UCSD-AML1 (cell line): ENCODE data around the gene PTCD1.
"Not testable (repeated sequence)": the region's sequence is repeated elsewhere in the genome, so short reads cannot be mapped to it uniquely, and the experiment has no call there.

ENCODE experiments used
- DNase-seq: peaks from one replicate; lab custom pipeline; 2025; ENCODE audit not compliant: unreplicated experiment; lab: John Stamatoyannopoulos, UW

The PTCD1 gene

DNA sequence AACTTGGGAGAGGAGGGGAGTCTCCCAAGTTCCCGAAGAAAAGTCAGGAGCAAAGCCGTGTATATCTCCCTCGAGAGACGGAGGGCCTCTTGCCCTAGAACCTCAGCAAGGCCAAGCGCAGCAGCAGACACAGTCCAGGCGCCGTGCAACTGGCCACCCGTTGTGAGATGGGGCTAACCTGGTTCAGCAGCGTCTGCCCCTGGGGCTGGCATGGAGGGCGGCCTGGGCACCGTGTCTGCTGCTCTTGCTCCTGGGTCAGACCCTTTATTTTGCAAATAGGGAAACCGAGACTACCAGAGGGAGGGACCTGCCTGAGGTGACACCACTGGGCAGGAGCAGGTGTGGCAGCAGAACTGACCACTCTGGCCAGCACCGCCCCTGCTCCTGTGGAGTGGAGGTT lies 13.9 kb upstream of the PTCD1 start:
- DNase-seq: no peak

DNA sequence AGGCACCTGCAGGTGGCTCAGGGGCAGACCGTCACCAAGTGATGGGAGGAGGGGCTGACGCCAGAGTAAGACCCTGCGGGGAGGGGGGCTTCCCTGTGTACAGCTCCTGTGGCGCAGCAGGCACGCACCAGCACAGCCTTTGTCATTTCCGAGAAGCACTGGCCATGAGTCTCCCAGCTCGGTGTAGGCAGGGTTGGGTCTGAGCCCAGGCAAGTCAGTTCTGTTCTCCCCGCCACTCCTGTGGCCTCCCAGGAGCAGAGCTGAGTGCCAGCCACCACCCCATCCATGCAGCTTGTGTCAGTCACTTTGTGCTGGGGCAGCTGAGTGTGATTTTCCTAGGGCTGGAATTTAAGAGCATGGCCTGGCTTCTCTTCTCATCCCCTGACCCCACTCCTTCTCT lies 13.3 kb upstream of the PTCD1 start:
- DNase-seq: no peak

DNA sequence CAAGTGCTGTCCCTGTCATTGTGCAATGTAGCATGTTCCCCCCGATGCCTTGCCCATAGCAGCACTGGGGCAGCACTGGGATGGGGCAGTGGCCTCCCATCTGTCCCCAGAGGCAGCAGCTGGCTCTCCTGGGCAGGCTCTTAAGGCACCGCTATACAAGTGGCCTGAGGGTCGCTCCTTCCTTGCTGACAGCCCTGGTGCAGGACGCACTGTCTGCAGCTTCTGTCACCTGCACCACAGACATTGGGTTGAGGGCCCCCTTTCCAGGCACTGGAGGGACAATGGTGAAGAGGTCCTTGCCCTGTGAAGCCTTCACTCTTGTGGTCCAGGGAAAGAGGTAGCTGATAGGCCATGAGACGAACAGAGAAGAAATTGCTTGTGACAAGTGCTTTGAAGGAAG lies 10.7 kb upstream of the PTCD1 start:
- no peak for DNase-seq

DNA sequence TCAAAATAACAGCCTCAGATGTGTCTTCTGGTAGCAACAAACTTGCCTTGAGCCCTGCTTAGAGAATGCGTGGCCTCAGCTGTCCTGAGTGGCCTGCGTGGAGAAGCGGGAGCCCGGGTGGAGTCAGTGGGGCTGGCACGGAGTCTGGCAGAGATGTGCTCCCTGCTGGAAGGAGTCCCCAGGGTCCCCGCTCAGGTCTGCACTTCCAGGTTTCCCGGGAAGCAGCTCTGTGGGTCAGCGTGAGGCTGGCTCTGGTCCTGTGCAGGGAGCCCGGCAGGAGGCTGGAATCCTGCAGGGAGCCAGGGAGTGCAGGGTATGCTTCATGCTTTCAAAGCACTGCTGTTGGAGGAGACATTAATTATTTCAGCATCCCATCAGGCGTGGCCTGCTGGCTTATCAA lies 10.3 kb upstream of the PTCD1 start:
- no peak for DNase-seq

DNA sequence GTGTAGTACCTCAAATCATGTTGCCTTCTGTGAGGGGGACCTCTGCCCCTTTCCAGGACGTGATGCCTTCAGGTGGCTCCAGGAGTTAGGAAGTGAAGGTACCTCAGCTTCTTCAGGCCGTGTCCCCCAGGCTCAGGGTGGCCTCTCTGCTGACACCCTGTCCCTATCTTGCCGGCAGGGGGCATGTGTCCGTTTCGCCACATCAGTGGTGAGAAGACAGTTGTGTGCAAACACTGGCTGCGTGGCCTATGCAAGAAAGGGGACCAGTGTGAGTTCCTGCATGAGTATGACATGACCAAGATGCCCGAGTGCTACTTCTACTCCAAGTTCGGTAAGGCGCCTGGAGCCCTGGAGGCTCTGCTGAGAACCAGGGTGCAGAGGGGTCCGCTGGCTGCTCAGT lies 9.3 kb upstream of the PTCD1 start:
- DNase-seq: no peak

DNA sequence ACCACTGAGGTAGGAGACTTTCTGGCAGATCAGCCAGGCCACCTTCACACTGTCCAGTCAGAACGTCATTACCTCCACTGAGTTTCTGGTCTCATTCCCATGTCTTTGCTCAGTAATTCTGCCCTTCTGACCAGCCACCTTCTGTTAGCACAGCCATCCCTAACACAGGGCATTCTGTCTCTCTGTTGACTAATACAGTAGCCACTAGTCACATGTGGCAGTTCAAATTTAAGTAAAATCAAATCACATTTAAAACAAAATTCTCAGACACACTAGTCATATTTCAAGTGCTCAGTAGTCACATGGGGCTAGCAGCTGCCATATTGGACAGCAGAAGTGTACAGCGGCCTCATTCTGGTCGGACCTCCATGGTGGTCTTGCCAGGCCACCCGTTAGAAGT lies 7.5 kb upstream of the PTCD1 start:
- DNase-seq: no peak

DNA sequence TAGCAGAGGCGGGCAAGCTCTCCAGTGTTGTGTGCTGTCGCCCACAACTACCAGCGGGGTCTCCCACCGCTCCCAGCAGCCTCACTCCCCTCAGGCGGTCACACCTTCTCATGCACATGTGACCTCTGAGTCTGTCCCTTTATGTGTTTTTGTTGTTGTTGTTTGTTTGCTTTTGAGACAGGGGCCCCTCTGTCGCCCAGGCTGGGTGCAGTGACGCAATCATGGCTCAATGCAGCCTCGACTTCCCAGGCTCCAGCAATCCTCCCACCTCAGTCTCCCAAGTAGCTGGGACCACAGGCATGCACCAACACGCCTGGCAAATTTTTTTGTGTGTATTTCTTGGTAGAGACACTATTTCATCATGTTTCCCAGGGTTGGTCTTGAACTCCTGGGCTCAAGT lies 1.6 kb upstream of the PTCD1 start:
- DNase-seq: no peak

DNA sequence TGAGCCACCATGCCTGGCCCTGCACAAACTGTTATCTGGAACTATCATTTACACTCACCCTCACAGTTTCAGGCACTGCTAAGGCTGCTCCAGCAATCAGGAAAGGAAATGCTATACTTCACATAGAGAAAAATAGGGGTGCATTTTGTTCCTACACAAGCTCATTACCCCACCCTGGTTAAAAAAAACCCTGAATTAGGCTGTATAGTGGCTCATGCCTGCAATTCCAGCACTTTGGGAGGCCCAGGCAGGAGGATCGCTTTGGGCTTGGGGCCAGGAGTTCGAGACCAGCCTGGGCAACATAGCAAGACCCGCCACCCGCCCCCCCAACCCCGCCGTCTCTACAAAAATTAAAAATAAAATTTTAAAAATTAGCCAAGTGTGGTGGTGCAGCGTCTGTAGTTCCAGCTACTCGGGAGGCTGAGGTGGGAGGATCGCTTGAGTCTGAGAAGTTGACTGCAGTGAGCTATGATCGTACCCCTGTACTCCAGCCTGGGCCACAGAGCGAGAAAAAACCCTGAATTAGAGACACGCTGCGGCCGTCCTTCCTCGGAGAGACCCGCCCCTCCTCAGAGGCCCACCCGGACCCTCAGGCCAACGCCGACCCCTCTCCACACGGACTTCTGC lies 539 bp downstream of the PTCD1 start:
- DNase-seq: no peak

DNA sequence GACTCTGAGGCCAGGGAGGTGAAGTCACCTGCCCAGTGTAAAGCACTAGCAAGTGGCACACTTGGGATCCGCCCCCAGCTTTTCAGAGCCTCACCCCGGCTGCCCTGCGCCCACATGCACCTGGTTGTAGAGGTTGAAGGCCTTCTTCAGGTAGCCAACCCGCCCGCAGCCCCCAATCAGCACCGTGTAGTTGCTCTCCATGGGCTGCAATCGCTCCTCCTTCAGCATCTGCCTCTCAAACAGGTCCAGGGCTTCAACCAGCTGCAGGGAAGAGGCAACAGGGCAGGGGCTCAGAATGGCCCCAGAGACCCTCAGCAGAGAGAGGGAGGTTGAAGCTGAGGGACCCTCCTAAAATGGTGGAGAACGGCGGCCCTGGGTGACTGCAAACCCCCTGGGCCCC lies 5.4 kb downstream of the PTCD1 start:
- no peak for DNase-seq

DNA sequence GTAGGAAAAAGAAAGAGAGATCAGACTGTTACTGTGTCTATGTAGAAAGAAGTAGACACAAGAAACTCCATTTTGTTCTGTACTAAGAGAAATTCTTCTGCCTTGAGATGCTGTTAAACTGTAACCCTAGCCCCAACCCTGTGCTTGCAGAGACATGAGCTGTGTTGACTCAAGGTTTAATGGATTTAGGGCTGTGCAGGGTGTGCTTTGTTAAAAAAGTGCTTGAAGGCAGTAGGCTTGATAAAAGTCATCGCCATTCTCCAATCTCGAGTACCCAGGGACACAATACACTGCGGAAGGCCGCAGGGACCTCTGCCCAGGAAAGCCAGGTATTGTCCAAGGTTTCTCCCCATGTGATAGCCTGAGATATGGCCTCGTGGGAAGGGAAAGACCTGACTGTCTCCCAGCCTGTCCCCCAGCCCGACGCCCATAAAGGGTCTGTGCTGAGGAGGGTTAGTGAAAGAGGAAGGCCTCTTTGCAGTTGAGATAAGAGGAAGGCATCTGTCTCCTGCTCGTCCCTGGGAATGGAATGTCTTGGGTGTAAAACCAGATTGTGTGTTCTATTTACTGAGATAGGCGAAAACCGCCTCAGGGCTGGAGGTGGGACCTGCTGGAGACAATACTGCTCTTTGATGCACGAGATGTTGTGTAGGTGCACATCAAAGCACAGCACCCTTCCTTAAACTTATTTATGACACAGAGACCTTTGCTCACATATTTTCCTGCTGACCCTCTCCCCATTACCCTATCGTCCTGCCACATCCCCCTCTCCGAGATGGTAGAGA lies 6.7 kb downstream of the PTCD1 start:
- not testable (repeated sequence) for DNase-seq

DNA sequence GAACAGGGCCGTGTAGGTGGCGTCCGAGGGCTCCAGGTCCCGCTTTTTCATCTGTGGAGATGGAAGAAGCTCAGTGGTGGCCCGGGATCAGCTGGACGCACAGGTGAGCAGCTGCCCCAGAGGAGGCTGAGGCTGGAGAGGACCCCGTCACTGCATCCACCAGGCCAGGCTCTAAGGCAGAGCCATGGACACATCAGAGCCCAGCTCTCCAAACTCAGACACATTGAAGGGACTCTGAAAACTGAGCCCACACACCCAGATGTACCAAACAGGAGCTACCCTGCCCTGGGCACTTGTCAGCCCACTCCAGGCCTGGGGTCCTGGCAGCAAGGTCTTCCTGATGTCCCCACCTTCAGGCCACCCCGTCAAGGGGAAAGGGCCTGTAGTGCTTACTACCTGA lies 8.8 kb downstream of the PTCD1 start:
- DNase-seq: no peak

DNA sequence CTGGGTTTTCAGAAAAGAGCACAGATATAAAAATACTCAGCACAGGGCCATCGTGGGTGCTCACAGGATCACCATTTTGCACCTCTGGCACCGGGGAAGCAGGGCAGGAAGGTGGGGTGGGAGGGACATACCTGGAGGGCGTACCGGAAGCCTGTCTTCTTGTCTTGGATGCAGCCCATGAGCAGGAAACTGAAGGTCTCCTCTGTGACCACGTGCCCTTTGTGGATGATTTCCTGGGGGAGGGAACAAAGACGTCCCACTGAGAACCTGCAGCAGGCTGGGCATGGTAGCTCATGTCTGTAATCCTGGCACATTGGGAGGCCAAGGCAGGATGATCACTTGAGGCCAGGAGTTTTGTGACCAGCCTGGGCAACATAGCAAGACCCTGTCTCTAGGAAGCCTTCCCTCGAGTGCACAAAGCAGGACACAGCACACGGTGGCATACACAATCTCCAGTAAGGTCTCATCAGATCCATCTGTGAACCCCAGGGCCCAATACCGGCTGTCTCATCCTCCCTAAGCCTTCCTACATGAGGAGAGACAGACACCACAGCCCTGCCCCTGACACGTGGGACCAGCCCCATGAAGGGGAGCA lies 9.5 kb downstream of the PTCD1 start:
- no peak for DNase-seq

DNA sequence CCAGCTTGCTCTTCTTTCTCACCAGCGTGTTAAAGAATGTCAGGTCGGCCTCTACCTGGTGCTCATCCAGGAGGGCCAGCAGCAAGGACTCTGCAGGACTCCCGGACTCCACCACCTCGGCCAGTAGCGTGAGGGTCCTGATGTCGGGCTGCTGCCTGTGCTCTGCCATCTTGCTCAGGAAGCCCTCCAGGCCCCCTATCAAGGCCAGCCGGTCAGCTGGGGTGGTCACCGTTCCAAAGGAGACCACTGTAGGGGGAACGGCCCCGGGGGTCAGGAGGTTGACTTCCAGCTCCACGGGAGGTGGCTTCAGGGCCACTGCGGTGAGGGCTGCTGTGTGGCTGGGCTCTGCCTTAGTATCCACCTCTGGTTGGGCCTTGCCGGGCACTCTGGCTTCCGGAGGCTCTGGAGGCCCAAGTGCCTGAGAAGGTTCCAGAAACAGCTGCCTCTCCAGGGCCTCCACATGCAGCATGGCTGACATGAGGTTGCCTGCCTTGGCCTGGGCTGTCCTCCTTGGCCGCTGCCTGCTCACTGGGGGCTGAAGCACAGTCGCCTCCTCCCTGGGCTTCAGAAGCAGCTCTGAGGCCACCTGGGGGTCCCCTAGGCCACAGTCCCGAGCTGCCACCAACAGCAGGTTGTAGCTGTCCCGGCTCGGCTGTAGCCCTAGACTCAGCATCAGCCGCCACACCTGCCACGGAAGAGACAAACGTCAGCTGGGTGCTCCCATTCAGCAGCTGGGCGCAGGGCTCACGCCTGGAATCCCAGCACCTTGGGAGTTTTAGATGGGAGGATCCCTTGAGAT lies 13.5 kb downstream of the PTCD1 start:
- no peak for DNase-seq

DNA sequence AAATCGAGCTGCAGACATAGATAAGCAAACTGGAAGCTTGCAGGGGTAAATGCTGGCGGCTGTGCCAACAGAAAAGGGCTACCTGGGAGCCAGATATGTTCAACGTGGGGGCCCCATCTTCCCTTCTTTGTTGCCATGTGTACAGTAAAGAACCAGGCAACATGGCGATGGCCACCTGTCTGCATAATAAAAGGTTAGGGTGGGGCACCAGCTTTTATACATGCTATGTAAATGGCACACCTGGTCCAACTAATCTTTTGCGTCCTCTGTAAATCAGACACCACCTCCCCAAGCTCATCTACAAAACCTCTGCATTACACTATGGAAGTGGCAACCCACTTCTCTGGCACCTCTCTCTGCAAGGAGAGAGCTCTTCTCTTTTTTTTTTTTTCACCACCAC lies 16.0 kb downstream of the PTCD1 start:
- DNase-seq: no peak

DNA sequence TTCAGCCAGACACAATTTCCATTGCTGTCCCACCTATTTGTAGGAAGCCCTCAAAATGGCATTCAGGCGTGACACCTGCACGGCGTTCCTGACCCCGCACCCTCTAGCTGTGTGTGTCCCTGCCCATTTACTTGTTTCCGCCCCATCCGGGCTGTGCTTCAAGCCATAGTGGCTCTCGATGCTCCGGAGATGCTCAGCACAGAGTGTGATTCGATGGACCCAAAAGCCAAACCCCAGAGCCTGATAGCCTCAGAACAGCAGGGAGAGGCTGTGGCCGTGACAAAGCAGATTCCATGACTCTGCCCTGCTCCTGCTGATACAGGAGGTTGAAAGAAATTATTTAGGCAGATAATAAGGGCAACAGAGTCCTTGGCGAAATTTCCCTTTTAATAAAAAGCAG lies 16.4 kb downstream of the PTCD1 start:
- no peak for DNase-seq

DNA sequence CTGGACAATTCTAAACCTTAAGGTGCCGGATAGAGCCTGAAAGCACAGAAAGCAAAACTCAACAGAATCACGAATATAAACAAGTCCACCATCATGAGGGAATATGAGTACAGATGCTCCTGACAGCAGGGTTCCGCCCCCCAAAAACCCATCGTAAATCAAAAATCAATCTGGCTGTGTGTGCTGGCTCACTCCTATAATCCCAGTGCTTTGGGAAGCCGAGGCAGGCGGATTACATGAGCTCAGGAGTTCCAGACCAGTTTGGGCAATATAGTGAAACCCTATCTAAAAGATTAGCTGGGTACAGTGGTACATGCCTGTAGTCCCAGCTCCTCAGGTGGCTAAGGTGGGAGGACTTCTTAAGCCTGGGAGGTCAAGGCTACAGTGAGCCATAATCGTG lies 17.6 kb downstream of the PTCD1 start:
- DNase-seq: no peak

DNA sequence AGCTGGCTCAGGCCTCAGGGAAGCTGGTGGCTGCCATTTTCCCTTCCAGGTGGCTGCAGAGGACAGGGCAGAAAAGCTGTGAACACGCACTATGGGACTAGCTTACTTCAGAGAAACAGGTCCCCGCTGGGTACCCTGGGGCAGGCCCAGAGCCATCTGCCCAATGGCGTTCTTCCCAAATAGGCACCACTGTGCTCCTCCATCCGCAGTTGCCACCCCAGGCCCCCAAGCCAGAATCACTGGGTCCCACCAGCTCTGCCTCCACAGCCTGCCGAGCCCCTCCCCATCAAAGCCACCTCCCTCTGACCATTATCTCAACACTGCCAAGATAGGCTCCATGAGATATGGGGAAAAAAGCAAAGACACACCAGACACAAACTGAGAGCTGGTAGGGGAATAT lies 18.4 kb downstream of the PTCD1 start:
- DNase-seq: no peak

DNA sequence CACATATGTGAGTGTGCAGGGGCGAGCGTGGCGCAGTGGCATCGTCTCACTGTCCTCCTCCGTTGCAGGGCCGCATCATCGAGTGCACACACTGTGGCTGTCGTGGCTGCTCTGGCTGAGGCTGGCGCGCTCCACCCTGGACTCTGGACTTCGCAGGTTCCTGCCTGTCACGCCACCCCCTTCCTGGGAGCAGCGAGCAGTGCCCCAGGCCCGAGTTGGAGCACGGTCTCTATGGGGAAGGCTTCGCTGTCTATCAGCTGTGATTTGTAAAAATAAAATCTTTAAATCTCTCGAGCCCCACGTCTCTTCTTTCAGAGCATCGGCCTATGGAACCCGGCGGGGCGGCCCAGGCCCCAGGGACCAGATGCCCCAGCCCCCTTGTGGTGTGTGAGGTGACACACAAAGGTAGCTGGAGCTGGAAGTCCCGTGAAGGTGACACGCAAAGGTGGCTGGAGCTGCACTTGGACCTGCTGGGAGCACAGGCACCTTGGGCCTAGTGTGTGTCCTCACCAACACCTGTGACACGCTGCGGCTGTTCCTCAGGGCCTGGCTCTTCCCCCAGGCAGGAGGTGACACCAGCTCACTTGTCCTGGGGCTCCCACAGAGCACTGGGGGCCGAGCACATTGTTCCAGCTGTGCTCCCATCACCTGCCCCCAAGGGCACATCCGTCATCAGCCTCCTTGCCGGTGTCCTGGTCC lies 19.1 kb downstream of the PTCD1 start:
- DNase-seq: no peak

DNA sequence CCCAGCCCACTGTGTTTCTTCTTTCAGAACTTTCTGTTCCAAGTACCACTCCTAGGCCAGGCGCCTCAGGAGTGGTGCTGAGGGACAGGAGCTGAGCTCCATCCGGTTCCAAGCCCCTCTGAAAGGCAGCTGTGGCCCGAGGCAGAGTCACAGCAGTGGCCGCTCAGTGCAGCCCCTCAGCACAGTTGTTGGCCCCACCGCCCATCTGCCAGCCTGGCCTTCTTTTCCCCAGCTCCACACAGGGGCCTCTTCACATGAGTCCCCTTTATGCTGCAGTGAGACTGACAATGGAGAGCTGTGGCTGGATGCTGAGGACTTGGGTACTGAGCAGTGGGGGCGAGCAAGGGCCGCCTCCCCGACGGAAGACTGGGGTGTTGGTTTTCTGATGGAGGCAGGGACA lies 20.3 kb downstream of the PTCD1 start:
- DNase-seq: no peak

DNA sequence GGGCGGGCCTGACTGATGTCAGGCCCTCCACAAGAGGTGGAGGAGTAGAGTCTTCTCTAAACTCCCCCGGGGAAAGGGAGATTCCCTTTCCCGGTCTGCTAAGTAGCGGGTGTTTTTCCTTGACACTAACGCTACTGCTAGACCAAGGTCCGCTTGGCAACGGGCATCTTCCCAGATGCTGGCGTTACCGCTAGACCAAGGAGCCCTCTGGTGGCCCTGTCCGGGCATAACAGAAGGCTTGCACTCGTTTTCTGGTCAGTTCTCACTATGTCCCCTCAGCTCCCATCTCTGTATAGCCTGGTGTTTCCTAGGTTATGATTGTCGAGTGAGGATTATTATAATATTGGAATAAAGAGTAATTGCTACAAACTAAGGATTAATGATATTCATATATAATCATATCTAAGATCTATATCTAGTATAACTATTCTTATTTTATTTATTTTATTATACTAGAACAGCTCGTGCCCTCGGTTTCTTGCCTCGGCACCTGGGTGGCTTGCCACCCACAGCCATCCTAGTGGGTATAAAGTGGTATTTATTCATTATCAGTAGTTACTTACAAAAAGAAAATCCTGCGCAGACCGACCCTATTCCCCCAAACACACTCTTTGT lies 23.0 kb downstream of the PTCD1 start:
- peak; percentile 16 for DNase-seq

DNA sequence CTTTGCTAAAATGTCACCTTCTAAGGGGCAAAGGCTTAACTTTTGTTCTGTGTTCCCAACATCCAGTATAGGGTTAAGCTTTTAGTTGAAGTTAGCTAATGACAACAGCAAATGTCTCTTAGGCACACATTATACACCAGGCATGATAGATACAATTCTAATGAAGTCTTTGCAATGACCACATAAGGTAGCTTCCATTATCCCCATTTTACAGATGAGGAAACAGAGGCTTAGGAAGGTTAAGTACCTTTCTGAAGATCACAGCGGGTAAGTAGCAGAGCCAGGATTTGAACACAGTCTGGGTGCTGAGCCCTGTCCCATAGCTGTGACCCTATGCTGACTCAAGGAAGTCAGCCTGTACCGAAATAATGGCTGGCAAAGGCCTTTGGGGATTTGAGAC lies 28.0 kb downstream of the PTCD1 start:
- no peak for DNase-seq
